ENCODE results near the gene ZFP14.
"Not testable (repeated sequence)": the region's sequence is repeated elsewhere in the genome, so short reads cannot be mapped to it uniquely, and the experiment has no call there.

The ZFP14 gene

DNA sequence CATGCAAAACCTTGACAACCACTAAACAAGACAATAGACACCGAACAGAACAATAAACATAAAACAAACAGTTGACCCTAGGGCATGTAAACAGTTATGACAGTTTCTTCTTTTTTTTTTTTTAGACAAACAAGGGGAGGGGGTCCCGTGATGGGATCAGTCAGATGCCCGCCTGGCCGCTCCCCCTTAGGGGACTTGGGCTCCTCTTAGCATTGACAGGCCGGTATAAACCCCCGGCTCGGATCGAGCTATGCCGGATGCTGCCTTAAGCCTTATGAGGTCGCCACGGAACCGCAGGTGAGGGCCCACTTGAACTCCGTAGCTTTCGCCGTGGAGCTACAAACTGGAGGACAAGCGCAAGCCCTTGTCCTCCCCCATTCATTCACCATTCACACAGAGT, 49.5 kb downstream of the ZFP14 start:
- DNase-seq: not testable (repeated sequence)

DNA sequence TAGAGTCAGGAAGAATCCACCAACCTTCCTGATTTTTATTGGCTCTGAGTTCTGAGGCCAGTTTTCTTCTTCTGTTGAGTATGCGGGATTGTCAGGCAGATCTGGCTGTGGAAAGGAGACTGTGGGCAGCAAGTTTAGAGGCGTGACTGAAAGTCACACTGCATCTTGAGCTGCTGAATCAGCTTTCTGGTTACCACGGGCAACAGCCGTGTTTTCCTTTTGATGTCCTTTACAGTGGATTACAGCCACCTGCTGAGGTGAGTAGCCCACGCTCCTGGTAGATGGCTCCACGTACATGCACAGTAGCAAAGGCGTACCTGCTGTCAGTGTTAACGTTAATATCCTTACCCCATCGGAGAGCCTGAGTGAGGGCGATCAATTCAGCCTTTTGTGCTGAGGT, 52.4 kb downstream of the ZFP14 start:
- not testable (repeated sequence) for DNase-seq

DNA sequence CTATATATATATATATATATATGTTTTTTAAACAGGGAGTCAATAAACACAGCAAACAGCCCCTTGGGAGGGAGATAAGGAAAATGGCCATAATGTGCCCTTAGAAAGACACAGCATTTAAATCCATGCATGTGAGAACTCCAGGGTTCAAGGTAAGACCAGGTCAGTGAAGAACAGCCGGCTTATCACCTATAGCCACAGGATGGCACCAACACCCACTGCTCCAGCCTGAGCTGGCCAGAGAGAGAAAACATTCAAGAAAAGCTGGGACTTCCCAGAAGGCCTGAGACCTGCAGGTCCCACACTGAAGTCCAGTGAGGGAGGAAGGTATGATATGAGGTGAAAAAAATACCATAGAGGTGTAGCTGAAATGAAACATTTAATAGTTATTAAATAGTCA, 63.8 kb downstream of the ZFP14 start:
- not testable (repeated sequence) for DNase-seq

DNA sequence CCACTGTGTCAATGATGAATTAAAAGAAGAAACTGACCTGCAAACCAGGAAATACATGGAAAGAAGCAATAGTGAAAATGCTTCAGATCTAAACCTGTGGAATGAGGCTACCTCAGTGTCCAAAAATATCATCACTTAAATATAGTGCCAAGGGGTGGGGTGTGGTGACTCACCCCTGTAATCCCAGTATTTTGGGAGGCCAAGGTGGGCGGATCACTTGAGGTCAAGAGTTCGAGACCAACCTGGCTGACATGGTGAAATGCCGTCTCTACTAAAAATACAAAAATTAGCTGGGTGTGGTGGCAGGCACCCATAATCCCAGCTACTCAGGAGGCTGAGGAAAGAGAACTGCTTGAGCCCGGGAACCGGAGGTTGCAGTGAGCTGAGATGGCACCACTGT, 64.9 kb downstream of the ZFP14 start:
- DNase-seq: not testable (repeated sequence)

DNA sequence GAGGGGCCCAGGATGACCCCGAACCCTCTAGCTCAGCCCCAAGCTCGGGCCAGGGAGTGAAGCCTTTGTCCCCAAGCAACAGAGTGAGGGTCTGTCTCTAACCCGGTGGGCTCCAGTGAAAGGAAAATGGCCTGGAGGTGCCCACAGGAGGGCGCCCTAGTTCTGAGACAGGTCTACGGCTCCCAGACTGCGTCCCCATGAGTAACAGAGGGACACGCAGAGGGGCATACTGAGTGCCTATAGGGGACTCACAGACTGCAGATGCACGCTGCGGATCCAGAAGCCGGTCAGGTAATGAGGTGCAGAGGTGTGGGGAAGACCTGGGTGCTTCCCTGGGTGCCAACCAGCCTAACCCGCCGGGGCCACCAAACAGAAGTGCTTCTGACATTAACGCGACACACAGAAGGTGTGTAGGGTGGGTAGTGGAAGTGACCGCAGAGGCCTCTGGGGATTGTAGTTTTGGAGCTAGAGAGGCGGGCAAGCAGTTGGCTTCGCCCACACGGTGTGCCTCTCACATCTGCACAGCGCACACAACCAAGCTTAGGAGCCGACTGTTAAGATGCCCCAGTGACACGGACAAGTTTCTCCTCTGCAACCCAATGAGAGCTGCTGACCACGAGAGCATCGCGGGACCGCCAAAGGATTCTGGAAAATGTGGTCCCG, 67.8 kb downstream of the ZFP14 start:
- not testable (repeated sequence) for DNase-seq

DNA sequence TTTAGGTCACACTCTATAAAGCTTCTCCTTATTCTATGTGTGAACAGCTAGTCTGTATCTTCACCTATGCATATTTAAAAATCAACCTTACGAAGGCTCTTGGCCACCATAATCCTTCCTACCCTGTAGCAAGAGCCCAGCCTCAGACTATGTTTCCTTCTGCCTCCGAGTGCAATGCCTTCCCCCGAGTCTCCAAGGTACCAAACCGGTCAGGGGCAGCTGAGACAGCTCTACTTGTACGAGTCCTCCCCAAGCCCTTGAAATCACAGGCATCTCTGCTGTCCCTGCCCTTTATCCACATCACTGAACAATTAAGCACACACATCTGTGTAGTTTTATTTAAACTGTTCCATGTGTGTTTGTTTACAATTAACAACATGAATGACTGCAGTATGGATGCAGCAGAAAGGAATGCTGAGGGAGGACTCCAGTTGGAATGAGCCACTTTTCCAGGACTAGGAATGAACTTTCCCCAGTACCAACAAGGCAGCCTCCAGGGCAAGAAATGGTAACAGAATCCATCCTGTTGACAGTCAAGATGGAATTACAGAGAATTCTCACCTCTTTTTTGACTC, 68.5 kb downstream of the ZFP14 start:
- DNase-seq: not testable (repeated sequence)

DNA sequence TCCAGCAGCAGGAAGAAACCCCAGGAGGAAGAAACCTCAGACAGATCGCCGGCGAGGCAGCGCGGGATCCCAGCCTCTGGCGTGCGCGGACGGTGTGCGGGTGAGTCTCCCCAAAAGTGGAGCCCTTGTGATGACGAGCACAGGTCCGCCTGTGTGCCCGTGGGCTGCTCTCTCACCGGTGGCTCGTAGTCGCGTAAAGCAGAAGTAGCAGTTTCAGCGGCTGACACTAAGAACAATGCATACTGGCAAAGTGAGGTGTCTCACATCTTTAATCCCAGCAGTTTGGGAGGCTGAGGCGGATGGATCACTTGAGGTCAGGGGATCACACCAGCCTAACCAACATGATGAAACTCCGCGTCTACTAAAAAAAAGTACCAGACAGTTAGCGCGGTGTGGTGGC, 69.2 kb downstream of the ZFP14 start:
- not testable (repeated sequence) for DNase-seq

DNA sequence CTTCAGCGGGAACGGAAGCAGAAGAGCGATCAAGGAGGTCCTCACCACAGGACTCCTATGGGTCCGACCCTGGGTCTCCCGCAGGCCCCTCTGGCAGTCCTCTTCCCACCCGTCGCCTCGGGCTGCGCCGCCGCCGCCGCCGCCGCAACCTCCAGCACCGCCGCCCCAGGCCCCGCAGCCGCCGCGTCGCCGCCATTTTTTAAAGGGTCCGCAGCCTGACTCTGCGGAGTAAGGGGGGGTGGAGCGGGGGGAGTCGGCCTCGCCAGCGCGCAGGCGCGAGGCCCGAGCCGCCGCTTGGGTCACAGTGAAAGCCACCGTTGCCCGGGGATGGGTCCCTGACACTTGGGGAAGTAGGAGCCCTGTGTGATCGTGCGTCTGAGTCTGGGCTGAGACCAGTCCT, 69.7 kb downstream of the ZFP14 start:
- DNase-seq: not testable (repeated sequence)

DNA sequence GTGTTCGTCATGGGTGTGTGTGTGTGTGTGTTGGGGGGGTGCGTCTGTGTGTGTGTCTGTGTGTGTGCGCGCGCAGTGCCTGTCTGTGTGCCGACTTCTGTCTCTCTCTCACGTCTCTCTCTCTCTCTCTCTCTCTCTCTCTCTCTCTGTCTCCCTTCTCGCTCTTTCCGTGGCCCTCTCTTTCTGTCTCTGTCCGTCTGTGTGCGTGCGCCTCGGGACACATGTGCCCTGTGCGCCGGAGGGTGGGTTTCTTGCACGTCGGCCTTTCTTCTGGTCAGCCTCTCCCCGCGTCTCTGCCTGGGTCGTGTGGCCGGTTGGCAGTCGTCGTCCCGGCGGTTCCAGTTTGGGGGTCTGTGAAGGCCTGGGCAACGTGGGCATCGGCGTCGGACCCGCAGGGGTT, 86.7 kb downstream of the ZFP14 start:
- DNase-seq: not testable (repeated sequence)

All from kidney glomerular epithelial cell (primary cell).